HG03060 (cell line): Measurements from ENCODE around the gene KCTD11.
A peak's percentile ranks its signal among the peaks of the same experiment; 100 is the strongest.
"Not testable (repeated sequence)": the region's sequence is repeated elsewhere in the genome, so short reads cannot be mapped to it uniquely, and the experiment has no call there.

ENCODE experiments used
- ATAC-seq: cut with Tn5 transposase; IDR thresholded peaks from one replicate; pipeline ENCODE4 v1.9.1; 2021; ENCODE audit warnings: low read depth, moderate number of reproducible peaks; ENCODE audit not compliant: unreplicated experiment

KCTD11 gene

DNA sequence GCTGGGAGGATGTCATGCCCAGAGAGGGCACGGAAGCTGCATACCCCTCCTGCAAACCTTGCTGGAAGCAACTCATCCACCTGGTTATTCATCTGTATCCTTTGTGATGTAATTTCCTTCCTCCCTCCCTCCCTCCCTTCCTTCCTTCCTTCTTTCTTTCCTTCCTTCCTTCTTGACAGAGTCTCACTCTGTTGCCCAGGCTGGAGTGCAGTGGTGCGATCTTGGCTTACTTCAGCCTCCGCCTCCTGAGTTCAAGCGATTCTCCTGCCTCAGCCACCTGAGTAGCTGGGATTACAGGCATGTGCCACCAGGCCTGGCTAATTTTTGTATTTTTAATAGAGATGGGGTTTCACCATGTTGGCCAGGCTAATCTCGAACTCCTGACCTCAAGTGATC is 16.6 kb downstream of the KCTD11 start:
- ATAC-seq = not testable (repeated sequence)

DNA sequence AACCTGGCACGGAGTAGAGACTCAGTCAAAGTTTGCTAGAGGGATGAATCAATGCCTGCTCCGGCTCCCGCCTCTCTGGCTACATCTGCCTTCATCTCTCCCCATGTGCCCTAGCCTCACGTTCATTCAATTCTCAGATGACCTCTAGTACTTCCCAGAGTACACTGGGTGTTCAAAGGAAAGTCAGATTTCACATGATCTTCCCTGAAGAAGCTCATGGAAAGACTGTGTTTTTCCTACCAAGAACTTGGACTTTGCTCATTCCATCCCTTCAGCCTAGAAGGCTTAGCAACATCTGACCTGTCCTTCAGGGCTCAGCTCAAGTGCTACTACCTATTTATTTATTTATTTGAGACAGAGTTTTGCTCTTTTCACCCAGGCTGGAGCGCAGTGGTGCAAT is 17.9 kb downstream of the KCTD11 start:
- no peak for ATAC-seq

DNA sequence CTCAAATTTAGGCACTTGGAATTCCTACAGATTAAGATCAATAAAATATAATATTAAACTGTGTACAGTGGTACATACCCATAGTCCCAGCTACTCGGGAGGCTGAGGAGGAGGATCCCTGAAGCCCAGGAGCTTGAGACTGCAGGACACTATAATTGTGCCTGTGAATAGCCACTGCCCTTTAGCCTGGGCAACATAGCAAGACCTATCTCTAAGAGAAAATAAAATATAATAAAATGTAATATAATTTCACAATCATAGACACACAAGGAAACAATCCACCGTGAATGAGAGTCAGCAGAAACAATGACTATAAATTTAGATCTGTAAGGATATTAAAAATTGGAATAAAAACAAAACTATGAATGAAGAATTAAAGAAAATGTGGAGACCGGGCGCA is 18.9 kb downstream of the KCTD11 start:
- ATAC-seq = no peak

DNA sequence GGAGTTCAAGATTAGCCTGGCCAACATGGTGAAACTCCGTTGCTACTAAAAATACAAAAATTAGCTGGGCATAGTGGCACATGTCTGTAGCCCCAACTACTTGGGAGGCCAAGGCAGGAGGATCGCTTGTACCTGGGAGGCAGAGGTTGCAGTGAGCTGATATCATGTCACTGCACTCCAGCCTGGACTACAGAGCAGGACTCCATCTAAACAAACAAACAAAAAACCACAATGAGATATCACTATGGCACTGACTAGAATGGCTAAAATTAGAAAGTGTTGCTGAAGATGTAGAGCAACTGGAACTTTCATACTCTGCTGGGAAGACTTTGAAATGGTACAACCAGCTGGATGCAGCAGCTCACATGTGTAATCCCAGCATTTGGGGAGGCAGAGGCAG is 22.4 kb downstream of the KCTD11 start:
- no peak for ATAC-seq

DNA sequence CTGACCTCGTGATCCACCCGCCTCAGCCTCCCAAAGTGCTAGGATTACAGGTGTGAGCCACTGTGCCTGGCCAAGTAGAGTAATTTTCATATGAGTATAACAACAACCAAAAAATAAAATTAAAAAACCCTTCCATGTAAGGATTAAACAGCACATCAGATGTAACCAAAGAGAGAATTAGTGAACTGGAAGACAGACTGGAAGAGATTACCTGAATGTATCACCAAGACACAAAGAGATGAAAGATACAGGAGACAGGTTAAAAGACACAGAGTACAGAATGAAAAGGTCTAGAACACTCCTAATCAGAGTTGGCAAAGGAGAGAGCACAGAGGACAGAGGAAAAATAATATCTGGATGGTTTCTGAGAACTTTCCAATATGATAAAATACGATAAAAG is 27.2 kb downstream of the KCTD11 start:
- ATAC-seq = no peak

DNA sequence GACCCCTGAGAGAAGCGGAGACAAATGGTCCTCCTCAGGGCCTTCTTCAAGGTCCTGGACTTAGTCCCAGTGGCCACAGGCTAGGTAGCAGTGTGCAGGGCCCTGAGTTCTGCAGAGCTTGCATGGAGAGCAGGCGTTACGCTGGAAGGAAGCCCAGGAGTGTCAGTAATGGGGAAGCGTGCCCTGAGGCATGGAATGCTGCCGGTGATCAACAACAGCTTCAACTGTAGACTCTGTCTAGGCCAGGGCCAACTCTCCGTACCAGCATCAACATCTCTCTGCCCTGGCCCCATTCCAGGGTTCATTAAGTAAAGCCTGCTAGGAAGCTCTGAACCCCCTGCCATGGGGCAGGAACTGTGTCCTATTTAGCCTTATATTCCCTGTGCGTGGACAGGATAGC is 28.4 kb downstream of the KCTD11 start:
- ATAC-seq = no peak

DNA sequence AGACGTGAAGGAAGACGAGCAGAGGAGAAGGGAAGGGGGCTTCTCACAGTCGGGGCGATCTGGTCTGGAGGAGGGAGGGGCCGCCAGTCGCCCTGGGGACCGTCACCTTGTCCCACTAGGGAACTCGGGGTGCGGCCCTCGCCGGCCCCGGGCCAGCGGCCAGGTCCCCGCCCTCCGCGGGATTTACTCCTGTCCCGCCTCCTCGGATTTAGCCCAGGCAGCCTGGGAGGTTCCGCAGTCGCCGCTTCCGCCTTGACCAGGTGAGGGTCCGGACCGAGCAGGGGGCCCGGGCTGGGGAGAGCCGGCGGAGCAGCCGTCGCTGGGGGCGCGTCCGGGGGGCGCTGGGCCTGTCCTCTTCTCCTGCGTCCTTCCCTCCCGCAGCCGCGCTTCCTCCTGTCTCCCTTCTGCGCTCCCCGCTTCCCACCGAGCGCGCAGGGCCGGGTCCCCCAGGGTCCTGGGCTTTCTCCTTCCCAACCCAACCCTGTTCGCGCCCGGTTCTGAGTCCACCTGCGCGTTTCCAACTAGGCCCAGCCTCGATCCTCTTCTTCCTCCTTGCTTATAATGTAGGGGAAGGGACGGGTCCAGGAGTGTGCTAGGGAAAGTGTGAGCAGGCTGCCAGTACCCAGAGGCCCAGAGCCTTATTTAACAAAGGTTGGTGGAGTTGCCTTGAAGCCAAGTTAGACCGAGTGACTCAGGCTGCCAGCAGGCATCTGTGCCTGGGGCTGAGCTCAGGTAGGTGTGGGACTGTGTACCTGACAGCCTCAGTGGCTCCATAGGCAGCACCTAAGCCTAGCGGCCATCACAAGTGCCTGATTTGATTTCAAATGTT is 29.1 kb downstream of the KCTD11 start, which contains the start of gene TNK1:
TNK1 (plus strand) TSS at position 235 of the 829 bp plus-strand sequence. CDS start 1,838 bp downstream, outside the sequence.
- ATAC-seq = no peak

DNA sequence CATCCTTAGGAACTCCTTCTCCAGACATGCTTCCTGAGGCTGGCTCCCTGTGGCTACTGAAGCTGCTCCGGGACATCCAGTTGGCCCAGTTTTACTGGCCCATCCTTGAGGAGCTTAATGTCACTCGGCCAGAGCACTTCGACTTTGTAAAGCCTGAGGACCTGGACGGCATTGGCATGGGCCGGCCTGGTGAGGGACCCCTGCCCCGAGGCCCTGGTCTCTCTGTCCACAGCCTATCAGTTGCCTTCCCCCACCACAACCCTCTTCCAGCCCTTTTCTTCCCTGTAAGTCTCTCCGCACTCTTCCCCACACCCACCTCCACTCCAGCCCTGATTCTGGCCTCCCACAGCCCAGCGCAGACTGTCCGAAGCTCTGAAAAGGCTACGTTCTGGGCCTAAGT is 30.9 kb downstream of the KCTD11 start:
- no peak for ATAC-seq

DNA sequence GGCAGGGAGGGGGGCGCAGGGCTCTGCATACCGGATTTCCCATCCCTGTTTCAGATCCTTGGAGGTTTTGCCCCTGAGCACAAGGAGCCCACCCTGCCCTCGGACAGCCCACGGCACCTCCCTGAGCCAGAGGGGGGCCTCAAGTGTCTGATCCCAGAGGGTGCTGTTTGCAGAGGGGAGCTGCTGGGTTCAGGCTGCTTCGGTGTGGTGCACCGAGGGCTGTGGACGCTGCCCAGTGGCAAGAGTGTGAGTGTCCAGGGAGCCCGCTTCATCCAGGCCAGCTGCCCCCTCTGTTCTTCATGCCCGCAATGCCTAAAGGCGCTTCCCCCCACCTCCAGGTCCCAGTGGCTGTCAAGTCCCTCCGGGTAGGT is 31.4 kb downstream of the KCTD11 start:
- no peak for ATAC-seq

DNA sequence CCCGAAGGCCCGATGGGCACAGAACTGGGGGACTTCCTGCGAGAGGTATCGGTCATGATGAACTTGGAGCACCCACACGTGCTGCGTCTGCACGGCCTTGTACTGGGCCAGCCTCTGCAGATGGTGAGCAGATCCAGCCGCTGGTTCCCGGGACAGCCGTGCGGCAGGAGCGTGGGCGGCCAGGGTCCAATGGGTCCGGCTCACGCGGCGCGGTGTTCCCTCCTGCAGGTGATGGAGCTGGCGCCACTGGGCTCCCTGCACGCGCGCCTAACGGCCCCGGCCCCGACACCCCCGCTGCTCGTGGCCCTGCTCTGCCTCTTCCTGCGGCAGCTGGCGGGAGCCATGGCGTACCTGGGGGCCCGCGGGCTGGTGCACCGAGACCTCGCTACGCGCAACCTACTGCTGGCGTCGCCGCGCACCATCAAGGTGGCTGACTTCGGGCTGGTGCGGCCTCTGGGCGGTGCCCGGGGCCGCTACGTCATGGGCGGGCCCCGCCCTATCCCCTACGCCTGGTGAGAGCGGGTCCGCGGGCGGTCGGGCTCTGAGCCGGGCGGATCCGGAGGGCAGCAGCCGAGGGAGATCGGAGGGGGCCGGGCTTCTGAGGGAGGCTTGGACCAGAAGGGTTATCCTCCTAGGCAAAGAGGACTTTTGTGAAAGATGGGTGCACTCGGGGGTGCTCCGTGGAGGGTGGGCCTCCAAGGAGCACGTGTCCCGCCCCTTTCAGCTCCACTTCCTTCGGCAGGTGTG is 32.0 kb downstream of the KCTD11 start:
- no peak for ATAC-seq

DNA sequence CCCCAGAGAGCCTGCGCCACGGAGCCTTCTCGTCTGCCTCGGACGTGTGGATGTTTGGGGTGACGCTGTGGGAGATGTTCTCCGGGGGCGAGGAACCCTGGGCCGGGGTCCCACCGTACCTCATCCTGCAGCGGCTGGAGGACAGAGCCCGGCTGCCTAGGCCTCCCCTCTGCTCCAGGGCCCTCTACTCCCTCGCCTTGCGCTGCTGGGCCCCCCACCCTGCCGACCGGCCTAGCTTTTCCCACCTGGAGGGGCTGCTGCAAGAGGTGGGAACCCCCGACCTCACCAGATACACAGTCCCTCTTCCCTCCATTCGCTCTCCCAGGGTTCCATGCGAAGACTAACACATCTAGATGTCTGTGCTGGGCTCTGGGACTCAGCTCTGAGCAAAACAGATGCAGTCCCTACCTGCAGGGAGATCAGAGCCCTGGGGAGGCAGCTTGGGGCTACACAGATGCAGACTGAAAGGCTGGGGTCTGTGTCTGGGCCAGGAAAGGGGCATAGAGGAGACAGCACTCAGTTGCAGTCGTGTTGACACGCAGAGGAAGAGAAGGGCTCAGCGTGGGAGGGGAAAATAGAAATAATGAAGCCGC is 32.6 kb downstream of the KCTD11 start:
- no peak for ATAC-seq

DNA sequence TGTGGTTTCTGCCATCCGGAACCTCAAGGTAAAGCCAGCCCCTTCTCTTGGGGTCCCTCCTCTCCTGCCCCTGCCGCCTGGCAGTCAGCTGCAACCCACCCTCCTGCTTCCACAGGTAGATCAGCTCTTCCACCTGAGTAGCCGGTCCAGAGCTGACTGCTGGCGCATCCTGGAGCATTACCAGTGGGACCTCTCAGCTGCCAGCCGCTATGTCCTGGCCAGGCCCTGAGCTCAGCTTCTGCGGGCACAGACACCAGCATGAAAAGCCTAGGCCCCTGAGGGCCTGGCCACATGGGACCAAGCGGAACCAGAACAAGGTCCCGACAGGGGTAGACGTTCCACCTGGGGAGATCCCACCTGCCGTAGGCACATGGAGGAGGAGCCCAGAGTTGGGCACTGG is 36.9 kb downstream of the KCTD11 start:
- no peak for ATAC-seq

DNA sequence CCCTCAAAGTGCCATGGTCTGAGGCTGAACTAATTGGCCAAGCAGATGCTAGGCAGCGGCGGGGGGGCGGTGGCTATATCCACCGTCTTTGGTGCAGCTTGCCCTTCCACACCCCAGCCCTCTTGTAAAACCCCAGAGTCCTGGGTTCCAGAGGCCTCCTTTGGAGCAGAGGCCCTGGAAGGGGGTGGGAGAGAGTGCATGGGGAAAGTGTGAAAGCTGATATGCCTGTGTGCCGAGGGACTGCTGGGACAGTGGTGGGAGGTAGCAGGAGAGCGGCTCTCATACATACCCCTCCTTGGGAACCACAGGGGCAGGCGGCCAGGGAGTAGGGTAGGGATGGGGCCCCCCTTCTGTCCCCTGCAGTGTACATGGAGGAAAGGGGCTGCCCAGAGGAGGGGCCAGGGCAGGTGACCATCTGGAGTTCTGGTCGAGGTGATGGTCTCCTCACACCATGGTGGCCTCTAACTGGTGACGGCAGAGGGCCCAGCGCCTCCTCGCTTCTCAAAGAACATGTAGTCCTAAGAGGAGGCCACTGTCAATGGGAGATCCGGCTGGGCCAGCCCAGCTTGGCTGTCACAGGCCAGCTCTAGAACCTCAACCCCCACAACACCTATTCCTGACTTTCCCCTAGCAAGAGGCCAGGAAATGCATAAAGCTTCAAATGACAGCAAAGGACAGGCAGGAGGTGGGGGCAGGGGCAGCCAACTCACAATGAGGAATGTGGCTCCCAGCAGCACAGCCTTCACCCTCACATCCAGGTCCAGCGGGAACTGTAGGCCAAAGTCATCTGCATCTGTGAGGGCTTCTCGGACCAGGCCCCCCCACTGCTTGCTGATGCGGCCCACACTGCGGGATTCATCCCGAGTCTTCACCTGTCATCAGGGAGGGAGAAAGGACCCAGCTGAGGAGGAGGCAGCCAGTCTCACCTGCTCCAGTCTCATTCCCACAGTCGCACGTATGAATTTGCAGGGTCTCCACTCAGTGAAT is 38.3 kb downstream of the KCTD11 start:
- ATAC-seq = no peak

DNA sequence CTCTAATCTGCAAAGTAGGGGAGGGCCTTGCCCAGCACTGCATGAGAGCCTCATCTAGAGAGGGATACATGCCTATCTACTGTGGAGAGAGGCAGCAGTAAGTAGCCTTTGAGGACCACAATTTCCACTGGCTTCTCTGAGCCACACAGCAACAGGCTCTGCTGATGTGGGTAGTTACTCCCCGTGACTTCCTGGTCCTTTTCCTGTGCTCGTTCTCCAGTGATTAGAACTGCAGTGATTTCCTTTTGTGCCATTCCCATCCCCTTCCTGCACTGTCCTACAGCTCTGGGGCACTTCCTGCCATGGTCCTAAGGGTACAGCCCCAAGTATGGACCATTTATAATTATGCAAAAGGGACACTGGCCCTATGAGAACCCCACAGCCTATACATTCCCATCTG is 39.3 kb downstream of the KCTD11 start:
- ATAC-seq = no peak

DNA sequence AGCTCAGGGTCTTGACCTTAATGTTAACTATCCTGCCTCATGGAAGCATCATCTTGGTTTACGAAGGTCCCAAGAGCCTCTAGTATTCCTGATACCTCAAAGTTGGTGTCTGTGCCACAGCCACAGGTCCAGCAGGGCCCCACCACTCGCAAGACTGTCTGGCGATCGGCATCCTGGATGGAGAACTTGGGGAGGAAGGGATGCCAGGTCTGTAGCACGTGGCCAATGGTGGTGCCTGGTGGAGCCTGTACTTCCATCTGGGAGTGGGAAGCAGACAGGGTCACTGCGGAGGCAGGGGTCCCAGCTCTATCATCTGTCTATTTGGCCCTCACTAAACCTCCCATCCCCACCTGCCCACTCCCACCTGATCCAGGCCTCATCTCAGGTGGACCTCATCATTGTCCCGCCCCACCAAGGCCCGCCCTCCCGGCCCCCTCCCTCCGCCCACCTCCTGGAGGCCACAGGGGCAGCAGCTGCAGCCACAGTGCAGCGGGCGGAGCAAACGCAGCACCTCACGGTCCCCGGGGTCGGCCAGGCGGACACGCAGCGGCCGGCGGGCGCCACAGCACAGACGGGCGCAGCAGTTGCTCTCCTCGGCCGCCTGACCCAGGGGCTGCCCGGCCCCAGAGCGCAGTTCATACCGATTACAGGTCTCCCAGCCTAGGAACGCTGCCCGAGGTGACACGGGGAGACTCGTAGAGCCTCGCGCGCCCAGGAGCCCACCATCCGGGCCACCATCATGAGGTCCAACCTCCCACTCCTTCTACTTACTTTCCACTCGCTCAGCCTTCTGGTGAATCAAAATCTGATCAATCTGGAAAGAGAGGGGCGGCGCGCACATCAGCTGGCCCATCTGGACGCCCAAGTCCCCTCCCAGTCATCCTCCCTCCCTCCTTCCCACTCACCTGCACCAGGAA is 41.0 kb downstream of the KCTD11 start:
- ATAC-seq = no peak

DNA sequence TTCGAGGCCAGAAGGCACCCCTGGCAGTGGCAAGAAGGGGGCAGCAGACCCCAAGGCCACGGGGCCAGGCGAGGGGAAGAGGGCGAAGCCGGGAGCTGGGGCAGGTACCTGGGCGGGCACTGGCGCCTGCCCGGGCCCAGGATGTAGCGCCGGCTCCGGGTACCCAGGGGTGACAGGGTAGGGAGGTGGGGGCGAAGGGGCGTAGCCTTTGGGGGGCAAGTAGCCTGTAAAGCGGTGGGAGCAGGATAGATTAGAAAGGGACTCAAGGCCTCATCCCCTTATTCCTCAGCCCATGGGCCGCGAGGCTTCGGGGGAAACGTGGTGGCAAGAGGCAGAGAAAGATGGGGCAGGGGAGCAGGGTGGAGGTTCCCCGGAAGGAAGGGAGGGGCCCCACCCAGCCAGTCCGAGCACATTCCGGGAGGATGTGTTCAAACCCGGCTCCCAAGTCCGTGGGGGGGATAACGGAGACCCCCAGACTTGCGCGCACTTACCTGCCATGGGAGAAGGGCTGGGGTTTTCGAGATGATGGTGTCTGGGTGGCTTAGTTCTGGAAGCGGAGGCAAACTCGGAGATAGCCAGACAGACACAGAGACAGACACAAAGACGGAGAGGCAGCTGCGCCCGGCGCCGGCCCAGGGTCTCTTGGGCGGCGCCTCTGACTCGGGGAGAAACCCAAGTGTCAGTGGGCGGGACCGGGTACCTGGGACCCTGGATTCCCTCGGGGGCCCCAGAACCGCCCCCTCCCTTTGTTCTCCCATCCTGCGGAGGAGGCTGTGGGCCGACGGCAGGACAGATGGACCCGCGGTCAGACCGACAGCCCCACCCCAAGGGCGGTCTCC is 41.9 kb downstream of the KCTD11 start:
- peak; percentile 17 for ATAC-seq

DNA sequence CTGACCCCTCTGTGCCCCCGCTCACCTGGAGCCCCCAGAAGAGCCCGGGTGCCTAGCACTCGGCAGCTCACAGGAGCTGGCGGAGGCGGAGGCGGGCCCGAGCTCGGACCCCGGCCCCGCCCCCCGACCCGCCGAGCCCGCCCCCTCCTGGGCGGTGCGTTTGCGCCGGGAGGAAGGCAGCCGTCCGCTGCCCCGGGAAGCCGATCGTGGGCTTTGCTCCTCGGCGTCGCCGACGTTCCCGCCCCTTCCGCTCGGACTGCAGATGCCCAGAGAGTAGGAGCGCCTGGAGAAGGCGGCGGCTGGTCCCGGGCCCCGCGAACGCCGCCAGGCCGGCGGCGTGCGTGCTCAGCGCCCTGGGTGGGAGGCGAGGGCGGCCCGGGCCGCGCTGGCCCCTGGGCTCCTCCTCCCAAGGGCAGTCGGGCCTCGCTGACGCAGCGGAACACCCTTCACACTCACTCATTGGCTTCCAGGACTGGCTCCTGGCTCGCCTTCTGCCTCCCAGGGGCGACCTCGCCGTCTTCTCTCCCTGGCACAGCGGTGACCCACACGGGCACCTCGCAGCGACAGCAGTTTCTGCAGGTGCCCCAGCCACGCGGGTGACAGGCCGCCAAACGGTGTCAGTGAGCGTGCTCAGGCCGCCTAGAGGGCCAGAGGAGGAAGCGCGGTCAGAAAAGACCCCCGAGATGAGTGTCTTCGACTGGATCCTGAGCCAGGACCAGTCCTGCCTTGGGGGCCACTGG is 42.7 kb downstream of the KCTD11 start, which contains the start of gene PLSCR3:
PLSCR3 (minus strand) TSS at position 74 of the 740 bp plus-strand sequence. CDS start 415 bp downstream, outside the sequence.
- peak; percentile 44 for ATAC-seq

DNA sequence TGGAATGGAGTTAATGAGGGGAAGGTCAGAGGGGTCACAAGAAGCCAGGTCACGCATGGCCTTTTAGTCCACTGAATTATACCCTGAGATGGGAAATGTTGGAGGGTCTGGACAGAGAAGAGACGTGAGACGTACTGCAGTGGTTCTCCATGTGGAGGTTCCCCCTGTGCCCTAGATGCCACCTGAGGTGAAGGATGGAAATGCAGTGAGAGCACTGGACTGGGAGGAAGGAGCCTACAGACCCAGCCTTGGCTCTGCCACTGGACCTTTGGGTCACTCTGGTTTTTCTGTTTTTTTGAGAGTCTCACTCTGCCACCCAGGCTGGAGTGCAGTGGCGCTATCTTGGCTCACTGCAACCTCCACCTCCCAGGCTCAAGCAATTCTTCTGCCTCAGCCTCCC is 44.2 kb downstream of the KCTD11 start:
- no peak for ATAC-seq
